ENCODE results near the gene GOLM1.
"Not testable (repeated sequence)": the region's sequence is repeated elsewhere in the genome, so short reads cannot be mapped to it uniquely, and the experiment has no call there.

The GOLM1 gene

GRCh38 chr9:86057491-86057890 lies 41.9 kb downstream of the GOLM1 start:
- H3K4me3 Mint-ChIP-seq, result no peak overlapping the region
- no peaks in the 10 kb centered on the region for H3K27me3 Mint-ChIP-seq (ENCODE audit: low read depth)
- no peak for TF ChIP-seq CTCF (IDR thresholded peaks at IDR 0.05; ENCODE audit: unreplicated experiment in 3 of 3)
- H3K4me1 Mint-ChIP-seq, result no peaks in the 10 kb centered on the region
- H3K36me3 Mint-ChIP-seq (ENCODE audit: low read depth), result peaks cover 33% of the 10 kb centered on the region
- no peaks in the 10 kb centered on the region for H3K9me3 Mint-ChIP-seq
- H3K27ac Mint-ChIP-seq, result no peak overlapping the region

- TF ChIP-seq CTCF (IDR thresholded peaks at IDR 0.05; ENCODE audit: unreplicated experiment in 3 of 3), result no peak
- Mint-ChIP-seq H3K4me1 (no peaks in the 10 kb centered on the region), H3K27ac (no peak overlapping the region), H3K27me3 (ENCODE audit: low read depth) (no peaks in the 10 kb centered on the region), H3K9me3 (no peaks in the 10 kb centered on the region), H3K36me3 (ENCODE audit: low read depth) (peaks cover 44% of the 10 kb centered on the region), H3K4me3 (no peak overlapping the region)
Observed at GRCh38 chr9:86054695-86055094, 44.7 kb downstream of the GOLM1 start.

- no peaks in the 10 kb centered on the region for H3K27me3 Mint-ChIP-seq (ENCODE audit: low read depth)
- no peaks in the 10 kb centered on the region for H3K4me1 Mint-ChIP-seq
- no peak overlapping the region for H3K27ac Mint-ChIP-seq
- peaks cover 38% of the 10 kb centered on the region for H3K36me3 Mint-ChIP-seq (ENCODE audit: low read depth)
- no peak for TF ChIP-seq CTCF (IDR thresholded peaks at IDR 0.05; ENCODE audit: unreplicated experiment in 3 of 3)
- H3K9me3 Mint-ChIP-seq, result no peaks in the 10 kb centered on the region
- H3K4me3 Mint-ChIP-seq, result no peak overlapping the region
Observed at GRCh38 chr9:86052556-86053468, 46.5 kb downstream of the GOLM1 start.

GRCh38 chr9:86048018-86048742 lies 51.2 kb downstream of the GOLM1 start:
- not testable (repeated sequence) for H3K27me3 Mint-ChIP-seq (ENCODE audit: low read depth); H3K9me3 Mint-ChIP-seq; H3K4me3 Mint-ChIP-seq; H3K27ac Mint-ChIP-seq
- H3K36me3 Mint-ChIP-seq (ENCODE audit: low read depth), result peaks cover 60% of the 10 kb centered on the region
- H3K4me1 Mint-ChIP-seq, result peaks cover 19% of the 10 kb centered on the region

GRCh38 chr9:86047361-86047760 lies 52.0 kb downstream of the GOLM1 start:
- no peak for TF ChIP-seq CTCF (IDR thresholded peaks at IDR 0.05; ENCODE audit: unreplicated experiment in 3 of 3)
- Mint-ChIP-seq H3K4me3 (no peak overlapping the region), H3K4me1 (peaks cover 21% of the 10 kb centered on the region), H3K27me3 (ENCODE audit: low read depth) (no peaks in the 10 kb centered on the region), H3K9me3 (peaks cover 4% of the 10 kb centered on the region), H3K36me3 (ENCODE audit: low read depth) (peaks cover 66% of the 10 kb centered on the region), H3K27ac (no peak overlapping the region)

GRCh38 chr9:86046930-86047341 lies 52.4 kb downstream of the GOLM1 start:
- Mint-ChIP-seq H3K4me1 (peaks cover 25% of the 10 kb centered on the region), H3K36me3 (ENCODE audit: low read depth) (peaks cover 66% of the 10 kb centered on the region), H3K27ac (peak overlapping the region; percentile 15 to 45 (median 34)), H3K9me3 (peaks cover 4% of the 10 kb centered on the region), H3K27me3 (ENCODE audit: low read depth) (no peaks in the 10 kb centered on the region), H3K4me3 (no peak overlapping the region)
- TF ChIP-seq CTCF (IDR thresholded peaks at IDR 0.05; ENCODE audit: unreplicated experiment in 3 of 3), result no peak

All from nephron (organoid).